ENCODE measurements around the gene MYO1F. TPM values are rescaled to one million over a fixed set of nuclear protein-coding genes. Genes with fewer than 3 reads are reported as not detected.

Gene MYO1F
- total and polyA plus RNA-seq, 11 donors: 1.8 to 56.6 (median 4.7) TPM

- intact Hi-C loops (cut with DNase I): no loop called here
Observed at GRCh38 chr19:8609279-8610040, 32.2 kb upstream of the MYO1F start.

GRCh38 chr19:8608941-8609278 is 31.7 kb upstream of the MYO1F start:
- Histone ChIP-seq H3K36me3 (peaks cover 0 to 13% (median 8%) of the 10 kb centered on the region in 9 donors), H3K27ac (peak overlapping the region; percentile 50 to 92 (median 84)), H3K27me3 (peaks cover 0 to 6% (median 0%) of the 10 kb centered on the region in 9 donors), H3K4me1 (peaks cover 0 to 31% (median 13%) of the 10 kb centered on the region in 12 donors), H3K4me3 (peak overlapping the region; percentile 32 to 92 (median 65)), H3K9me3 (peaks cover 0 to 10% (median 5%) of the 10 kb centered on the region in 12 donors)
- intact Hi-C loops (cut with DNase I): no loop called here
- ATAC-seq: no peak
- 49 to 74% (median 54%) methylated on average over 5 of the region's 5 CpGs for WGBS, 4 donors
- no peak for DNase-seq
- no peak for TF ChIP-seq POLR2A (IDR thresholded peaks at IDR 0.05)
- TF ChIP-seq CTCF (IDR thresholded peaks at IDR 0.05): no peak

More at GRCh38 chr19:8609279-8610040, 32.2 kb upstream of the MYO1F start:
- TF ChIP-seq POLR2A (IDR thresholded peaks at IDR 0.05) (no peak), CTCF (IDR thresholded peaks at IDR 0.05) (peak in 7 of 12 donors; percentile 10 to 40 (median 24))
- Histone ChIP-seq H3K27ac (peak overlapping the region; percentile 50 to 92 (median 84)), H3K9me3 (peaks cover 0 to 8% (median 5%) of the 10 kb centered on the region in 12 donors), H3K4me1 (peaks cover 0 to 31% (median 13%) of the 10 kb centered on the region in 12 donors), H3K4me3 (peak overlapping the region; percentile 32 to 92 (median 65)), H3K27me3 (peaks cover 0 to 6% (median 0%) of the 10 kb centered on the region in 9 donors), H3K36me3 (peaks cover 0 to 11% (median 4%) of the 10 kb centered on the region in 9 donors)
- DNase-seq: peak; percentile 62 to 84 (median 76)
- WGBS, 4 donors: 6 to 9% (median 7%) methylated on average over 24 to 47 of the region's 47 CpGs
- ATAC-seq: peak in 3 of 4 donors; percentile 65 to 76 (median 67)

- Histone ChIP-seq H3K27me3 (peaks cover 0 to 6% (median 0%) of the 10 kb centered on the region in 9 donors), H3K27ac (no peak overlapping the region), H3K4me1 (peaks cover 0 to 31% (median 13%) of the 10 kb centered on the region in 12 donors)
Observed at GRCh38 chr19:8607386-8607785, 30.1 kb upstream of the MYO1F start.

More at GRCh38 chr19:8607386-8607785, 30.1 kb upstream of the MYO1F start:
- WGBS, 4 donors: 71 to 80% (median 73%) methylated on average over 4 of the region's 4 CpGs
- DNase-seq (peak; percentile 46 to 74 (median 70)), ATAC-seq (peak in 2 of 4 donors; percentile 40 to 57)
- peaks cover 0 to 28% (median 18%) of the 10 kb centered on the region in 9 donors for H3K36me3 ChIP-seq
- intact Hi-C loops (cut with DNase I): no loop called here
- no peak overlapping the region for H3K4me3 ChIP-seq
- TF ChIP-seq POLR2A (IDR thresholded peaks at IDR 0.05) (no peak), CTCF (IDR thresholded peaks at IDR 0.05) (no peak)
- H3K9me3 ChIP-seq: peaks cover 0 to 10% (median 5%) of the 10 kb centered on the region in 12 donors
